AG09319 (cell line): ENCODE measurements around the gene EEF1B2.
A peak's percentile ranks its signal among the peaks of the same experiment; 100 is the strongest.
"Not testable (repeated sequence)": the region's sequence is repeated elsewhere in the genome, so short reads cannot be mapped to it uniquely, and the experiment has no call there.

Source experiments
- DNase-seq: peaks from one replicate; pipeline ENCODE4 v3.0.0-alpha.2; 2010; ENCODE audit warnings: low read depth; ENCODE audit errors: extremely low read depth
- TF ChIP-seq, protein P1 (sequence below): IDR thresholded peaks from 2 replicates; pipeline ENCODE4 v1.5.1; 2011; ENCODE audit warnings: low read depth, mild to moderate bottlenecking, inconsistent platforms, low read length, moderate library complexity

EEF1B2 gene

DNA sequence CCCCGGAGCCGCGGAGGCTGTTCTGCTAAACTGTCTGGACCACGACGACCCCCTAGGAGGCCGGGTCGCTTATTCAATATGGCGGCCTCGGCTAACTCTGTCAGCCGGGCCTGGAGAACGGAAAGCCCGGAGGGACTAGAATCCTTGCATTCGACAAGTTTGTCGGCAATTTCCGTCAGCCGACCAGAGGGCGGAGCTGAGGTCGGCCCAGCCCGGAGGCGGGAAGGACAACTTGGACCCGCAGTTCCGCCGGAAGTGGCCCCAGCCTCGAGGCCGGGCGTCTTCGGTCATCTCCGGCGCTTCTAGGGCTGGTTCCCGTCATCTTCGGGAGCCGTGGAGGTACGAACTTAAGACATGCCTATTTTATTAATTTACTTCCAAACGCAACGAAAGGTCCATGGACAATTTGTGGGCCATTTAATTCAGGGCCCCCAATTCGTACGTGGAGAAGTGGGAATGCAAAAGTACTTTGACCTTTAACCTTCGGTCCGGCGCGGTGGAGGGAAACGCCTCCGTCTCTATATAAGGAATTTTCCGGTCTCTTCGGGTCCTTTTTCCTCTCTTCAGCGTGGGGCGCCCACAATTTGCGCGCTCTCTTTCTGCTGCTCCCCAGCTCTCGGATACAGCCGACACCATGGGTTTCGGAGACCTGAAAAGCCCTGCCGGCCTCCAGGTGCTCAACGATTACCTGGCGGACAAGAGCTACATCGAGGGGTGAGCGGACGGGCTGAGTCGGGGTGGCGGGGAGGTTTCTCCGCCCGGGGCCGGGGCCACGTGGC lies at the start of gene EEF1B2, which contains the start of gene NDUFS1:
Gene EEF1B2 (plus strand): TSS at position 550 of the 779 bp plus-strand sequence. CDS start 85 bp downstream, at position 635.
Gene NDUFS1 (minus strand): TSS at position 99 of the 779 bp plus-strand sequence. CDS start 5,766 bp downstream, outside the sequence.
- TF ChIP-seq, protein P1, sequence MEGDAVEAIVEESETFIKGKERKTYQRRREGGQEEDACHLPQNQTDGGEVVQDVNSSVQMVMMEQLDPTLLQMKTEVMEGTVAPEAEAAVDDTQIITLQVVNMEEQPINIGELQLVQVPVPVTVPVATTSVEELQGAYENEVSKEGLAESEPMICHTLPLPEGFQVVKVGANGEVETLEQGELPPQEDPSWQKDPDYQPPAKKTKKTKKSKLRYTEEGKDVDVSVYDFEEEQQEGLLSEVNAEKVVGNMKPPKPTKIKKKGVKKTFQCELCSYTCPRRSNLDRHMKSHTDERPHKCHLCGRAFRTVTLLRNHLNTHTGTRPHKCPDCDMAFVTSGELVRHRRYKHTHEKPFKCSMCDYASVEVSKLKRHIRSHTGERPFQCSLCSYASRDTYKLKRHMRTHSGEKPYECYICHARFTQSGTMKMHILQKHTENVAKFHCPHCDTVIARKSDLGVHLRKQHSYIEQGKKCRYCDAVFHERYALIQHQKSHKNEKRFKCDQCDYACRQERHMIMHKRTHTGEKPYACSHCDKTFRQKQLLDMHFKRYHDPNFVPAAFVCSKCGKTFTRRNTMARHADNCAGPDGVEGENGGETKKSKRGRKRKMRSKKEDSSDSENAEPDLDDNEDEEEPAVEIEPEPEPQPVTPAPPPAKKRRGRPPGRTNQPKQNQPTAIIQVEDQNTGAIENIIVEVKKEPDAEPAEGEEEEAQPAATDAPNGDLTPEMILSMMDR: no peak
- DNase-seq: peak; percentile 94

DNA sequence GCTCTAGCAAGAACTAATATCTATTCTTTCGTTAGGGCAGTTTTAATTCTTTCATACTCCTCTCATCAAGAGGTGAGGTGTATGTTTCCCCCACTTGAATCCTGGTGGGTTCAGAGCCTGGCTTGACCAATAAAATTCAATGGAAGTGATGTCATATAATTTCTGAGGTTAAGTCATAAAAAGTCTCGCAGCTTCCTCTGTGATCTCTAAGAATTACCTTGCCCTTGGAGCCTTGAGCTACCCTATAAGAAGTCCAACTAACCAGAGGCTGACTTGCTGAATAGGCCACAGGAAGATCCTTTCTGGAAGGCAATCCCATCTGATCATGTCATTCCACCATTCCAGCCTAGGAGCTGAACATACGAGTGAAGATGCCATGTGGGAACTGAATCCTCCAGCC lies 47.6 kb upstream of the EEF1B2 start:
- TF ChIP-seq, protein P1: no peak
- DNase-seq: no peak

DNA sequence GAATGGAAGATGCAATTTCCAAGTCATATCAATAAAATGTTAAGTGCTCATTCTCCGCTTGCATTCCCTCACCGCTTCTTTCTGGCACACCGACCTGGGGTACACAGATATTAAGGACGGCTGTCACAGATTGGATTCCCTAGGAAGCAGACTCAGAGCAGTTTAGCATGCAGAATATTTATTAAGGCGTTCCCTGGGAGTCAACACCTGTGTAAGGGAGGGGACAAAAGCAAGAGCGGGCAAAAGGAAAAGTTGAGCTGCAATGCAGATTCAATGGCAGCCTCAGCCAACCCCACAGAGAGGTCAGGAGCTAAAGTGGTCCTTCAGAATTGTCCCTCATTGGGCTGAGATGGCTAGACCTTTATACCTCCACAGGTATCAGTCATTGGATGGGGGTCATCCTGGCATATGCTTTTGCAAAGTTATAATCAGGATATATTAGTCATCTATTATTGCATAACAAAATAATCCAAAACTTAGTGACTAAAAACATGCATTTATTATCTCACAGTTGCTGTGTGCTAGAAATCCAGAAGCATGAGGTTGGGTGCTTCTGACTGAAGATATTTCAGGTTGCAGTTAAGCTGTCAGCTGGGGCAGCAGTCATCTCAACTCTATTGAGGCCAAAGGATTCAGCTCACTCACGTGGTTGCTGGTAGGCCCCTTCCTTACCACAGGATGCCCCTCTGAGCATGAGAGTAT lies 46.7 kb upstream of the EEF1B2 start:
- no peak for DNase-seq
- TF ChIP-seq, protein P1: no peak

DNA sequence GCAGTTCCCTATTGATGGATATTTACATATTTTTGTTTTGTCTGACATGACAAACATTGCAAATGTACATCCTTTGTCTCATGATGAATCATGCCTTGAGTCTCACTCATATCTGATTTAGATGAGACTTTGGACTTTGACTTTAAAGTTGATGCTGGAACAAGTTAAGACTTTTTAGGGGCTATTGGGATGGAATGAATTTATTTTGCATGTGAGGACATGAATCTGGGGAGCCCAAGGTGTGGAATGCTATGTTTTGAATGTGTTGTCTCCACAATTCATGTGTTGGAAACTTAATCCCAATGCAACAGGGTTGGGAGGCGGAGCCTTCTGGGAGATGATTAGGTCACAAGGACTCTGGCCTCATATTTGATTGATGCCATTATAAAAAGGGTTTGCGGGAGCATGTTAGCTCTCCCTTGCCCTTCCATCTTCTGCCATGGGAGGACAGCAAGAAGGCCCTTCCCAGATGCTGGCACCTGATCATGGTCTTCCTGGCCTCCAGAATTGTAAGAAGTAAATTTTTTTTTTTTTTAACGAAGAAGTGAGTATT lies 44.6 kb upstream of the EEF1B2 start:
- no peak for DNase-seq
- TF ChIP-seq, protein P1: no peak

DNA sequence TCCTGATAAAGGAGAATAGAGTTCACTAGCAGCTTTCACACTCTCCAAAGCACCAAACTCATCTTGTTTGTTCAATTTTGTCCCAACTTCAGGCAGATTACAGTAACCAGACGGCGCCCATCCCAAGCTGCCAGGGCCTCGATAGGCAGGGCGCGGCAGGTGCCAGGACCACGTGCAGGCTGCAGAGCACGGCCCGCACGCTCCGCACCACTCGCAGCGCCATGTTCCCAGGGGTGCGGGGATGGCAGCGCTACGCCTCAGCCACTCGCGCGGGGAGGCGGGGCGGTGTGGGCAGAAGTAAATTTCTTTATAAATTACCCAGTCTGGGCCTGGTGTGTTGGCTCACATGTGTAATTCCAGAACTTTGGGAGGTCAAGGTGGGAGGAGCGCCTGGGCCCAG lies 43.4 kb upstream of the EEF1B2 start:
- no peak for DNase-seq

DNA sequence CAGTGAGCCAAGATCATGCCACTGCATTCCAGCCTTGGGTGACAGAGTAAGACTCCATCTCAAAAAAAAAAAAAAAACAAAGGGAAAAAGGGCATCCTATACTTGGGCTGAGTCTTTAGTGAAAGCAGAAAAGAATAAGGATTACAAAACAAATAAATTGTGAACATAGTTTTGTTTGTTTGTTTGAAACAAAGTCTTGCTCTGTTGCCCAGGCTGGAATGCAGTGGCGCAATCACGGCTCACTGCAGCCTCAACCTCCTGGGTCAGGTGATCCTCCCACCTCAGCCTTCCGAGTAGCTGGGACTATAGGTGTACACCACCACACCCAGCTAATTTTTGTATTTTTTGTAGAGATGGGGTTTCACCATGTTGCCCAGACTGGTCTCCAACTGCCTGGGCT lies 37.1 kb upstream of the EEF1B2 start:
- DNase-seq: not testable (repeated sequence)

More for the DNA sequence above, 43.4 kb upstream of the EEF1B2 start:
- TF ChIP-seq, protein P1: no peak

DNA sequence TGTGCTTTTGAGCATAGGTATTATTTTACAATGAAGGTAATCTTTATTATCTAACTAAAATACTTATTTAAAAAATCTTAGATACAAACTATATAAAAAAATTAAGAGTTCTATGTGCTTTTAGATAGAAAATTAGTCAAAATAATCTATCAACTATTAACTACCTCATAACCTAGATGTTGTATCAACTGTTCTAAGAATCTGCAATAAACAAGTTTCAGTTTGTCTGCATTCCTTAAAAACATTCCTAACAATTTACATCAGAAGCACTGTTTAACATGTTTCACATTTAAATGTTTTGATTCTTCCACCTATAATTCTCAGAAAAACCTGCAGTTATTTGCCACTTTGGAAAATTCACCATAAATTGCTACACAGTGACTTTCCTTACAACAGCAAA lies 33.8 kb upstream of the EEF1B2 start:
- no peak for DNase-seq
- TF ChIP-seq, protein P1: no peak
